Measurements from ENCODE around the gene CDC27.

DNA sequence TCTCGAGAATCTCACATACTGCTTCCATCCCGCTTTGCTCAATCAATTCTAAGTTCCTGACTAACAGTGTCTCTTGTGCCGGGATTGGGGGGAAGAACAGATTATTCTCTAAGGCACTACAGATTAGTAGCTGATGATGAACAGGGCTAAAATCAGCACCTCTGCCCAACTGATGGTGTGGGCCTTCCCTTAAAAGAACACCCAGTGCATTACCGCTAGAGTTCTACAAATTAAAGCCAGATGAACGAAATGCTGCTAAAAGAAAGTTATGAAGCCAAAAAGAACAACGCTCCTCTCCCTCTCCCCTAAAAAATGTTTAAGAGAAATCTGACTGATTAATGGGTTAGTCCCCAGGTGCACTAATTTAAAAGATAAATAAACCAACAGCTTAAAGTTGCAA is 4.4 kb downstream of the CDC27 start:
- TF ChIP-seq, protein P1, sequence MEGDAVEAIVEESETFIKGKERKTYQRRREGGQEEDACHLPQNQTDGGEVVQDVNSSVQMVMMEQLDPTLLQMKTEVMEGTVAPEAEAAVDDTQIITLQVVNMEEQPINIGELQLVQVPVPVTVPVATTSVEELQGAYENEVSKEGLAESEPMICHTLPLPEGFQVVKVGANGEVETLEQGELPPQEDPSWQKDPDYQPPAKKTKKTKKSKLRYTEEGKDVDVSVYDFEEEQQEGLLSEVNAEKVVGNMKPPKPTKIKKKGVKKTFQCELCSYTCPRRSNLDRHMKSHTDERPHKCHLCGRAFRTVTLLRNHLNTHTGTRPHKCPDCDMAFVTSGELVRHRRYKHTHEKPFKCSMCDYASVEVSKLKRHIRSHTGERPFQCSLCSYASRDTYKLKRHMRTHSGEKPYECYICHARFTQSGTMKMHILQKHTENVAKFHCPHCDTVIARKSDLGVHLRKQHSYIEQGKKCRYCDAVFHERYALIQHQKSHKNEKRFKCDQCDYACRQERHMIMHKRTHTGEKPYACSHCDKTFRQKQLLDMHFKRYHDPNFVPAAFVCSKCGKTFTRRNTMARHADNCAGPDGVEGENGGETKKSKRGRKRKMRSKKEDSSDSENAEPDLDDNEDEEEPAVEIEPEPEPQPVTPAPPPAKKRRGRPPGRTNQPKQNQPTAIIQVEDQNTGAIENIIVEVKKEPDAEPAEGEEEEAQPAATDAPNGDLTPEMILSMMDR (IDR thresholded peaks at IDR 0.05), result no peak
- no peak for TF ChIP-seq EZH2 (IDR thresholded peaks at IDR 0.05; ENCODE audit: borderline replicate concordance, insufficient read depth, low read depth, low read length, poor library complexity, severe bottlenecking)

Measured in B cell (primary cell).